PFSK-1 (cell line): ENCODE results near the gene USP30.

Experiments
- FOXP2 ChIP-seq: optimal IDR thresholded peaks from 2 replicates; pipeline ENCODE3; 2011; ENCODE audit warnings: borderline replicate concordance, control low read depth, inconsistent platforms; ENCODE audit not compliant: insufficient read depth; ENCODE audit errors: extremely low read length, extremely low read depth
- POLR2AphosphoS5 ChIP-seq: IDR thresholded peaks from 2 replicates; pipeline ENCODE4 v1.6.1; 2012; ENCODE audit warnings: low read depth, mild to moderate bottlenecking, control low read depth, low read length, moderate library complexity
- REST ChIP-seq, 2 experiments: IDR thresholded peaks; 2 replicates each; pipeline versions ENCODE4 v1.6.1 to v1.8.0; 2011 to 2012; ENCODE audit warnings: low read depth in 2 of 2, low read length in 2 of 2, control low read depth in 1 of 2, inconsistent platforms in 1 of 2, mild to moderate bottlenecking in 1 of 2, moderate library complexity in 1 of 2; ENCODE audit not compliant: insufficient read depth in 1 of 2
- SIN3A ChIP-seq: IDR thresholded peaks from 2 replicates; pipeline ENCODE4 v1.6.1; 2012; ENCODE audit warnings: mild to moderate bottlenecking, low read length, moderate library complexity, borderline replicate concordance; ENCODE audit not compliant: insufficient read depth
- TAF1 ChIP-seq: IDR thresholded peaks from 2 replicates; pipeline ENCODE4 v1.6.1; 2012; ENCODE audit warnings: low read length, control low read depth, borderline replicate concordance; ENCODE audit not compliant: insufficient read depth

GRCh38 chr12:109020146-109020795, 32.1 kb upstream of the USP30 start:
- TF ChIP-seq POLR2AphosphoS5: no peak
- no peak for TF ChIP-seq TAF1
- TF ChIP-seq SIN3A: no peak
- no peak for TF ChIP-seq FOXP2
- TF ChIP-seq REST (IDR thresholded peaks at IDR 0.05; ENCODE audit: insufficient read depth in 1 of 2, low read depth in 2 of 2, low read length in 2 of 2): no peak
